BLaER1 treated with 17β-estradiol and CSF1 and Interleukin-3, amounts not matched to agents 10 nM and 100 nM (cell line): ENCODE results near the gene ERCC6.

ENCODE experiments used
- H3K27ac ChIP-seq, 11 experiments: shearing (Covaris generic); formaldehyde crosslinking; 2 replicates each; pipeline ENCODE4 v1.8.1; 2022
- H3K27me3 ChIP-seq, 11 experiments: shearing (Covaris generic); formaldehyde crosslinking; 2 replicates each; pipeline ENCODE4 v1.8.1; 2022
- H3K36me3 ChIP-seq, 11 experiments: shearing (Covaris generic); formaldehyde crosslinking; 2 replicates each; pipeline ENCODE4 v1.8.1; 2022
- H3K4me1 ChIP-seq, 10 experiments: shearing (Covaris generic); formaldehyde crosslinking; 2 replicates each; pipeline ENCODE4 v1.8.1; 2022
- H3K4me2 ChIP-seq, 11 experiments: shearing (Covaris generic); formaldehyde crosslinking; 2 replicates each; pipeline ENCODE4 v1.8.1; 2022
- H3K4me3 ChIP-seq, 10 experiments: shearing (Covaris generic); formaldehyde crosslinking; 2 replicates each; pipeline ENCODE4 v1.8.1; 2022
- H3K9ac ChIP-seq, 11 experiments: shearing (Covaris generic); formaldehyde crosslinking; 2 replicates each; pipeline ENCODE4 v1.8.1; 2022
- H3K9me3 ChIP-seq, 11 experiments: shearing (Covaris generic); formaldehyde crosslinking; replicated peaks in 1 of 11; 2 replicates each; pipeline ENCODE4 v1.8.1; 2022
- H4K20me1 ChIP-seq, 11 experiments: shearing (Covaris generic); formaldehyde crosslinking; 2 replicates each; pipeline ENCODE4 v1.8.1; 2022
- Cebpa-rat ChIP-seq, 11 experiments: shearing (Covaris generic); IDR thresholded peaks; 2 replicates each; pipeline ENCODE4 v1.8.1; 2022

Gene ERCC6

GRCh38 chr10:49508249-49508648 lies 30.7 kb downstream of the ERCC6 start:
- H3K4me3 ChIP-seq = no peak overlapping the region
- TF ChIP-seq Cebpa-rat (IDR thresholded peaks at IDR 0.05) = no peak
- no peak overlapping the region for H3K27ac ChIP-seq
- H3K36me3 ChIP-seq = peaks cover 0 to 36% (median 4%) of the 10 kb centered on the region in 11 experiments; a peak in 7 of 22 replicates
- peak overlapping the region; percentile 23 to 77 (median 52); a peak in 21 of 22 replicates for H3K4me2 ChIP-seq
- H3K9me3 ChIP-seq = no peaks in the 10 kb centered on the region
- peaks cover 54 to 81% (median 65%) of the 10 kb centered on the region in 11 experiments; a peak in 21 of 22 replicates for H4K20me1 ChIP-seq
- H3K9ac ChIP-seq = no peak overlapping the region
- H3K27me3 ChIP-seq = peaks cover 0 to 30% (median 9%) of the 10 kb centered on the region in 11 experiments; a peak in 11 of 22 replicates
- H3K4me1 ChIP-seq = peaks cover 16 to 33% (median 20%) of the 10 kb centered on the region in 10 experiments

- Histone ChIP-seq H3K4me3 (no peak overlapping the region), H3K27ac (no peak overlapping the region), H3K4me2 (no peak overlapping the region), H3K4me1 (peaks cover 16 to 27% (median 20%) of the 10 kb centered on the region in 10 experiments), H3K9ac (no peak overlapping the region), H4K20me1 (peaks cover 36 to 60% (median 46%) of the 10 kb centered on the region in 11 experiments; a peak in 21 of 22 replicates), H3K27me3 (peaks cover 0 to 30% (median 9%) of the 10 kb centered on the region in 11 experiments; a peak in 11 of 22 replicates), H3K36me3 (peaks cover 0 to 57% (median 7%) of the 10 kb centered on the region in 11 experiments; a peak in 10 of 22 replicates), H3K9me3 (no peaks in the 10 kb centered on the region)
- no peak for TF ChIP-seq Cebpa-rat (IDR thresholded peaks at IDR 0.05)
These were observed 33.3 kb downstream of the ERCC6 start for GRCh38 chr10:49505589-49505988.

DNA sequence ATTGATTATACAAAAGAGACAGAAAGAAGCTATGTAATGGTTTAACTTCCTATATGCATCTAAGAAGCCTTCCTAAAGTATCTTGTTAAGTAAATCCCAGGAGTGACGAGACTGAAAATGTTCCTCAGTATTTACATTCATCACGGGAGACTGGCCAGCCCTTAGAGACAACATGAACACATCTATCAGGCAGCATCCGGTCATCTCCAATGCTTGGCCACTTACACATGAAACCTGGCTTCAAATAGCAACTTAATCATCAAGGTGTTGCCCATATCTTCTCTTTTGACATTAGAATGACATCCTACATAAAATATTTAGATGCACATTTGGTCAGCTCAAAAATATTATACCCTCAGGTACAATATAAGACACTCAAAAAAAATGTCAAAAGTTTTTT lies 33.8 kb downstream of the ERCC6 start:
- Histone ChIP-seq H4K20me1 (peaks cover 31 to 55% (median 40%) of the 10 kb centered on the region in 11 experiments; a peak in 21 of 22 replicates), H3K36me3 (peaks cover 3 to 61% (median 10%) of the 10 kb centered on the region in 11 experiments; a peak in 12 of 22 replicates)
- TF ChIP-seq Cebpa-rat (IDR thresholded peaks at IDR 0.05) = no peak

GRCh38 chr10:49504528-49504927 lies 34.4 kb downstream of the ERCC6 start:
- no peak overlapping the region for H3K4me2 ChIP-seq
- H3K9me3 ChIP-seq = no peaks in the 10 kb centered on the region
- H3K36me3 ChIP-seq = peaks cover 3 to 64% (median 10%) of the 10 kb centered on the region in 11 experiments; a peak in 12 of 22 replicates
- H4K20me1 ChIP-seq = peaks cover 25 to 49% (median 35%) of the 10 kb centered on the region in 11 experiments; a peak in 20 of 22 replicates
- H3K9ac ChIP-seq = no peak overlapping the region
- H3K27ac ChIP-seq = no peak overlapping the region
- peaks cover 0 to 25% (median 4%) of the 10 kb centered on the region in 11 experiments; a peak in 10 of 22 replicates for H3K27me3 ChIP-seq
- no peak for TF ChIP-seq Cebpa-rat (IDR thresholded peaks at IDR 0.05)
- no peak overlapping the region for H3K4me3 ChIP-seq
- H3K4me1 ChIP-seq = peaks cover 16 to 25% (median 20%) of the 10 kb centered on the region in 10 experiments

More for the DNA sequence above, 33.8 kb downstream of the ERCC6 start:
- Histone ChIP-seq H3K9me3 (no peaks in the 10 kb centered on the region), H3K27me3 (peaks cover 0 to 30% (median 6%) of the 10 kb centered on the region in 11 experiments; a peak in 11 of 22 replicates), H3K4me2 (no peak overlapping the region), H3K4me1 (peaks cover 16 to 27% (median 20%) of the 10 kb centered on the region in 10 experiments), H3K4me3 (no peak overlapping the region), H3K9ac (no peak overlapping the region), H3K27ac (no peak overlapping the region)

DNA sequence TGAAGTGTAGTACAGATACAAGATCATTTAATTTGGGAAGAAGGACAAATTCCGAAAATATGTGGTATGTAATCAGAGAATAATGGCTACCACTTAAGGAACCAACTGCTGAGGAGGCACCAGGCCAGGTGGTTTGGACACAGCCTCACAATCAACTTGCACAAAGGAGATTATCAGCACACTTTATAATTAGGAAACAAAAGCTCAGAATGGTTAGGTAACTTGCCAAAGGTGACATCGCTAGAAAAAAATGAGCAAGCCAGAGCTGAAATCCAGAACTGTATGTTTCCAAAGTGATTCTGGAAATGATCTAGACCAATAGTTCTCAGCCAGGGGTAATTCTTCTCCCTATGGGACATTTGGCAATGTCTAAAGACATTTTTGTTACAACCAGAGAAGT lies 36.6 kb downstream of the ERCC6 start:
- no peaks in the 10 kb centered on the region for H3K9me3 ChIP-seq
- peaks cover 3 to 85% (median 10%) of the 10 kb centered on the region in 11 experiments; a peak in 12 of 22 replicates for H3K36me3 ChIP-seq
- peaks cover 5 to 28% (median 14%) of the 10 kb centered on the region in 11 experiments; a peak in 18 of 22 replicates for H4K20me1 ChIP-seq
- peaks cover 0 to 3% (median under 1%) of the 10 kb centered on the region in 10 experiments; a peak in 14 of 20 replicates for H3K4me1 ChIP-seq
- peaks cover 0 to 23% (median 4%) of the 10 kb centered on the region in 11 experiments; a peak in 10 of 22 replicates for H3K27me3 ChIP-seq
- no peak overlapping the region for H3K27ac ChIP-seq
- H3K4me3 ChIP-seq = no peak overlapping the region
- TF ChIP-seq Cebpa-rat (IDR thresholded peaks at IDR 0.05) = no peak
- H3K9ac ChIP-seq = no peak overlapping the region
- H3K4me2 ChIP-seq = no peak overlapping the region

DNA sequence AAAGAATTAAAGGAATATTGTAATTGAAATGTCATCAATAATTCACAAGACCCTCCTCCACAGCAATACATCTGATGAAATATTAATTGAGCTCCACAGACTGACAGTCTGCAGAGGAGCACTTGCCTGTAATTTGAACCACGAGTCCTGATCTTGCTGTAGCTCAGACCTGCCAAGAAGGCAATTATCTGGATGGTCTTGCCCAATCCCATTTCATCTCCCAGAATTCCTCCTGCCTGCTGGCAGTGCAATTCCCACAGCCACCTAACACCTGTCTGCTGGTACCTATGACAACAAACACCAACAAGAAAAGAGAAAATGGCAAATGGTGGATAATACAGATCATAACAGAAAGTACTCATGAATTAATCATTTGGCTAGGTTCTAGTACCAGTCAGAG lies 38.5 kb downstream of the ERCC6 start:
- no peaks in the 10 kb centered on the region for H3K4me1 ChIP-seq
- H3K4me3 ChIP-seq = no peak overlapping the region
- H3K9ac ChIP-seq = no peak overlapping the region
- H3K4me2 ChIP-seq = no peak overlapping the region
- peaks cover 0 to 5% (median 0%) of the 10 kb centered on the region in 11 experiments; a peak in 1 of 22 replicates for H3K27me3 ChIP-seq
- TF ChIP-seq Cebpa-rat (IDR thresholded peaks at IDR 0.05) = no peak
- H4K20me1 ChIP-seq = peaks cover 0 to 10% (median 0%) of the 10 kb centered on the region in 11 experiments; a peak in 4 of 22 replicates
- no peaks in the 10 kb centered on the region for H3K9me3 ChIP-seq
- no peak overlapping the region for H3K27ac ChIP-seq
- H3K36me3 ChIP-seq = peaks cover 3 to 88% (median 10%) of the 10 kb centered on the region in 11 experiments; a peak in 12 of 22 replicates

DNA sequence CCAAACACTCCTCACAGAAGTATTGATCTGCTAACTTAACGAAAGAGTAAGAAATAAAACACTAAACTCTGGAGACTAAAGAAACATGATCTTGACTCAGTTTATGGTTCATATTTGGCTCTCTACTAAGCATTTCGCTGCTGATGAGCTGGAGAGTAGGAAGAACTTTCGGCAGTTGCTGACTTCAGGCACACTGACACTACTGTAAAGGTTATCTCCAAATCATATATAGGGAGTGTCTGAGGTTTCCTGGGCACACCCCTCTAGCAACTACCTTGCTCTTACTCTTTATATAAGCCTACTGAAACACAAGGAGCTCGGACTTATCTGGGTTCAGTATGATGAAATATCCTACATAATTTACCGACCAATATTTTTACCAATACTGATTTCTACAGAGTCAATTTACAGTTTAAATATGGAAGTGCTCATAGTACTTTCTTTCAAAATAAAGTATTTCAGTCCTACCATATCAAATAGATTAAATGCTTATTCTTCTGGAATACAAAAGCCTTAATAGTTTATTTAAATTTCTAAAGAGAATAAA lies 39.5 kb downstream of the ERCC6 start:
- peaks cover 0 to 5% (median 0%) of the 10 kb centered on the region in 11 experiments; a peak in 3 of 22 replicates for H4K20me1 ChIP-seq
- H3K36me3 ChIP-seq = peaks cover 3 to 79% (median 11%) of the 10 kb centered on the region in 11 experiments; a peak in 10 of 22 replicates
- no peak overlapping the region for H3K9ac ChIP-seq
- no peak overlapping the region for H3K4me2 ChIP-seq
- no peak overlapping the region for H3K4me3 ChIP-seq
- H3K27me3 ChIP-seq = no peaks in the 10 kb centered on the region; a peak in 1 of 22 replicates
- H3K27ac ChIP-seq = no peak overlapping the region
- no peak for TF ChIP-seq Cebpa-rat (IDR thresholded peaks at IDR 0.05)
- no peaks in the 10 kb centered on the region for H3K4me1 ChIP-seq
- H3K9me3 ChIP-seq = no peaks in the 10 kb centered on the region

GRCh38 chr10:49498425-49498824 lies 40.5 kb downstream of the ERCC6 start:
- peaks cover 0 to 5% (median 0%) of the 10 kb centered on the region in 11 experiments; a peak in 3 of 22 replicates for H4K20me1 ChIP-seq
- H3K4me2 ChIP-seq = no peak overlapping the region
- no peak overlapping the region for H3K27ac ChIP-seq
- H3K4me3 ChIP-seq = no peak overlapping the region
- H3K9ac ChIP-seq = no peak overlapping the region
- no peak for TF ChIP-seq Cebpa-rat (IDR thresholded peaks at IDR 0.05)
- no peaks in the 10 kb centered on the region for H3K9me3 ChIP-seq
- no peaks in the 10 kb centered on the region; a peak in 1 of 22 replicates for H3K27me3 ChIP-seq
- H3K36me3 ChIP-seq = peaks cover 3 to 77% (median 11%) of the 10 kb centered on the region in 11 experiments; a peak in 10 of 22 replicates
- no peaks in the 10 kb centered on the region for H3K4me1 ChIP-seq

DNA sequence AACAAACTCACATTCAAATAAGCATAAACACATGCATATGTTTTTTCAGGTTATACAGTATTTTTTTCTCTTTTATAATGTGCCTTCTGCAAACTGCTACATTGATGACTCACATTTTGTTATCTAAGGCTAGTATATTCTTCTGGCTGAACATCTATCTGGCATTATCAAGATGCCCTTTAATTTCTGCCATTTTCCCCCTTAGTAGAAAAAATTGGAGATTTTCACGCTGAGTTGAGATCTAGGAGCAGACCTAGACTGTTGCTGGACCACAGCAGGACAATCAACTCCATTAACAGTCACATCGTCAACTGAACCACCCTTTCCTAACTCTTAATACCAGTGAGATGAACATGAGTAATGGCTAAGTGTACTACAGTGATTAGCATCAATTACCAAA lies 41.6 kb downstream of the ERCC6 start:
- TF ChIP-seq Cebpa-rat (IDR thresholded peaks at IDR 0.05) = no peak
- Histone ChIP-seq H3K27ac (no peak overlapping the region), H3K4me1 (no peaks in the 10 kb centered on the region), H3K9me3 (no peaks in the 10 kb centered on the region), H3K4me3 (no peak overlapping the region), H3K4me2 (no peak overlapping the region), H3K27me3 (no peaks in the 10 kb centered on the region), H4K20me1 (no peaks in the 10 kb centered on the region; a peak in 1 of 22 replicates), H3K9ac (no peak overlapping the region), H3K36me3 (peaks cover 3 to 70% (median 7%) of the 10 kb centered on the region in 11 experiments; a peak in 10 of 22 replicates)
